HG02981 (cell line): ENCODE results near the gene ANKLE2.
"Not testable (repeated sequence)": the region's sequence is repeated elsewhere in the genome, so short reads cannot be mapped to it uniquely, and the experiment has no call there.

ENCODE experiments used
- ATAC-seq: cut with Tn5 transposase; IDR thresholded peaks from one replicate; pipeline ENCODE4 v1.9.1; 2021; ENCODE audit warnings: mild to moderate bottlenecking, moderate library complexity; ENCODE audit not compliant: unreplicated experiment

Gene ANKLE2

GRCh38 chr12:132692030-132692429 is 69.6 kb downstream of the ANKLE2 start:
- not testable (repeated sequence) for ATAC-seq

- ATAC-seq = no peak
These were observed 71.5 kb downstream of the ANKLE2 start for GRCh38 chr12:132690112-132690511.

GRCh38 chr12:132689227-132689626 is 72.4 kb downstream of the ANKLE2 start:
- no peak for ATAC-seq

GRCh38 chr12:132687211-132688164 is 74.1 kb downstream of the ANKLE2 start, which contains the start of the genes POLE and PXMP2:
Gene POLE, minus strand, starts transcription at chr12:132687342. Its CDS starts 27 bp downstream, at chr12:132687315.
Gene PXMP2, plus strand, starts transcription at chr12:132687587. Its CDS starts 84 bp downstream, at chr12:132687671.
- peak; percentile 85 for ATAC-seq

GRCh38 chr12:132686825-132687210 is 74.8 kb downstream of the ANKLE2 start:
- ATAC-seq = no peak

- ATAC-seq = no peak
These were observed 76.2 kb downstream of the ANKLE2 start for GRCh38 chr12:132685400-132685799.

- ATAC-seq = no peak
These were observed 84.1 kb downstream of the ANKLE2 start for GRCh38 chr12:132677492-132677891.

GRCh38 chr12:132675757-132676432 is 85.7 kb downstream of the ANKLE2 start:
- no peak for ATAC-seq
